ENCODE measurements around the gene CARHSP1. TPM values are rescaled to one million over a fixed set of nuclear protein-coding genes. Genes with fewer than 3 reads are reported as not detected.
A peak's percentile ranks its signal among the peaks of the same experiment; 100 is the strongest.

Gene CARHSP1
- total RNA-seq, 1 experiment from 2014 or later: 104 TPM

- Mint-ChIP-seq H3K4me1 (ENCODE audit: low read depth, unreplicated experiment) (peaks cover 16% of the 10 kb centered on the region), H3K36me3 (ENCODE audit: insufficient read depth, unreplicated experiment) (peaks cover 72% of the 10 kb centered on the region), H3K27ac (ENCODE audit: unreplicated experiment) (peak overlapping the region; percentile 12), H3K27me3 (ENCODE audit: unreplicated experiment) (no peaks in the 10 kb centered on the region), H3K4me3 (ENCODE audit: low read depth, unreplicated experiment) (no peak overlapping the region), H3K9me3 (ENCODE audit: low read depth, unreplicated experiment) (no peaks in the 10 kb centered on the region)
- CTCF ChIA-PET: no interaction called here
- no peak for DNase-seq
- BruUV-seq (replicated peaks): no TSS peak
- intact Hi-C loops (cut with micrococcal nuclease; ENCODE audit: unreplicated experiment): no loop called here
- TF ChIP-seq CTCF (IDR thresholded peaks at IDR 0.05; ENCODE audit: unreplicated experiment): no peak
Measured at GRCh38 chr16:8849411-8850011, 19.3 kb downstream of the CARHSP1 start.

- Mint-ChIP-seq H3K27ac (ENCODE audit: unreplicated experiment) (peak overlapping the region; percentile 12), H3K4me1 (ENCODE audit: low read depth, unreplicated experiment) (peaks cover 16% of the 10 kb centered on the region), H3K4me3 (ENCODE audit: low read depth, unreplicated experiment) (no peak overlapping the region), H3K36me3 (ENCODE audit: insufficient read depth, unreplicated experiment) (peaks cover 67% of the 10 kb centered on the region), H3K27me3 (ENCODE audit: unreplicated experiment) (no peaks in the 10 kb centered on the region), H3K9me3 (ENCODE audit: low read depth, unreplicated experiment) (no peaks in the 10 kb centered on the region)
- CTCF ChIA-PET: no interaction called here
- TSS peak; percentile 10 for BruUV-seq (replicated peaks)
- DNase-seq: no peak
- no peak for TF ChIP-seq CTCF (IDR thresholded peaks at IDR 0.05; ENCODE audit: unreplicated experiment)
- intact Hi-C loops (cut with micrococcal nuclease; ENCODE audit: unreplicated experiment): no loop called here
Measured at GRCh38 chr16:8848939-8849391, 19.8 kb downstream of the CARHSP1 start.

- H3K27me3 Mint-ChIP-seq (ENCODE audit: unreplicated experiment): no peaks in the 10 kb centered on the region
- no TSS peak for BruUV-seq (replicated peaks)
- CTCF ChIA-PET: no interaction called here
Measured at GRCh38 chr16:8848231-8848938, 20.4 kb downstream of the CARHSP1 start.

GRCh38 chr16:8847623-8848022 is 21.2 kb downstream of the CARHSP1 start:
- H3K27ac Mint-ChIP-seq (ENCODE audit: unreplicated experiment): no peak overlapping the region
- H3K4me1 Mint-ChIP-seq (ENCODE audit: low read depth, unreplicated experiment): peaks cover 16% of the 10 kb centered on the region
- intact Hi-C loops (cut with micrococcal nuclease; ENCODE audit: unreplicated experiment): no loop called here
- no peak for TF ChIP-seq CTCF (IDR thresholded peaks at IDR 0.05; ENCODE audit: unreplicated experiment)
- no TSS peak for BruUV-seq (replicated peaks)
- H3K27me3 Mint-ChIP-seq (ENCODE audit: unreplicated experiment): no peaks in the 10 kb centered on the region
- no peak for DNase-seq
- CTCF ChIA-PET: no interaction called here
- no peaks in the 10 kb centered on the region for H3K9me3 Mint-ChIP-seq (ENCODE audit: low read depth, unreplicated experiment)
- peaks cover 53% of the 10 kb centered on the region for H3K36me3 Mint-ChIP-seq (ENCODE audit: insufficient read depth, unreplicated experiment)
- H3K4me3 Mint-ChIP-seq (ENCODE audit: low read depth, unreplicated experiment): no peak overlapping the region

More at GRCh38 chr16:8848231-8848938, 20.4 kb downstream of the CARHSP1 start:
- Mint-ChIP-seq H3K4me3 (ENCODE audit: low read depth, unreplicated experiment) (no peak overlapping the region), H3K9me3 (ENCODE audit: low read depth, unreplicated experiment) (no peaks in the 10 kb centered on the region), H3K4me1 (ENCODE audit: low read depth, unreplicated experiment) (peaks cover 16% of the 10 kb centered on the region), H3K36me3 (ENCODE audit: insufficient read depth, unreplicated experiment) (peaks cover 61% of the 10 kb centered on the region), H3K27ac (ENCODE audit: unreplicated experiment) (no peak overlapping the region)
- DNase-seq: no peak
- no peak for TF ChIP-seq CTCF (IDR thresholded peaks at IDR 0.05; ENCODE audit: unreplicated experiment)
- intact Hi-C loops (cut with micrococcal nuclease; ENCODE audit: unreplicated experiment): no loop called here
